HEK293 (cell line): ENCODE measurements around the gene ST7.
"Not testable (repeated sequence)": the region's sequence is repeated elsewhere in the genome, so short reads cannot be mapped to it uniquely, and the experiment has no call there.

Experiments
- CTCF ChIA-PET: fragments of 350-600 bp; formaldehyde crosslinking; extraction: SDS; loops from one replicate; lab custom pipeline; 2021; ENCODE audit warnings: antibody characterized with exemption; lab: Yijun Ruan, JAX
- POLR2A ChIA-PET: fragments of 300-600 bp; formaldehyde crosslinking; extraction: SDS; loops from one replicate; lab custom pipeline; 2020; ENCODE audit warnings: antibody characterized with exemption, inconsistent platforms; lab: Yijun Ruan, JAX
- H3K27ac ChIP-seq: fragments of 200-500 bp; sonication (Bioruptor generic); 2 replicates; pipeline ENCODE4 v1.5.1; 2014; ENCODE audit warnings: low read depth, low read length, control low read depth, inconsistent platforms; ENCODE audit errors: extremely low read depth
- H3K36me3 ChIP-seq, 2 experiments: fragments of 200-500 bp in 1 of 2; sonication (Bioruptor generic) in 1 of 2; 1 replicate in 1 of 2; 2 replicates in 1 of 2; pipeline ENCODE4 v1.5.1; 2014 to 2017; ENCODE audit warnings: inconsistent platforms in 2 of 2, low read length in 2 of 2; ENCODE audit not compliant: control insufficient read depth in 2 of 2, insufficient read depth in 1 of 2
- H3K4me1 ChIP-seq: fragments of 200-500 bp; sonication (Bioruptor generic); 2 replicates; pipeline ENCODE4 v1.5.1; 2014; ENCODE audit warnings: mild to moderate bottlenecking, low read length, inconsistent platforms; ENCODE audit not compliant: control insufficient read depth, insufficient read depth
- H3K4me3 ChIP-seq: 2 replicates; pipeline ENCODE4 v1.5.1; 2011; ENCODE audit warnings: low read depth, mild to moderate bottlenecking, control low read depth, low read length, moderate library complexity
- H3K9me3 ChIP-seq: fragments of 200-500 bp; sonication (Bioruptor generic); 2 replicates; pipeline ENCODE4 v1.5.1; 2014; ENCODE audit warnings: low read depth, low read length, inconsistent platforms; ENCODE audit not compliant: control insufficient read depth, insufficient read depth
- BCL11B ChIP-seq: fragments of 450-650 bp; formaldehyde crosslinking; IDR thresholded peaks from 2 replicates; pipeline ENCODE4 v1.5.1; 2016; ENCODE audit warnings: low read depth, missing biosample characterization, missing genetic modification characterization
- GLI2 ChIP-seq: fragments of 450-650 bp; formaldehyde crosslinking; IDR thresholded peaks from 2 replicates; pipeline ENCODE4; 2017; ENCODE audit warnings: missing biosample characterization, missing genetic modification characterization, low read depth, borderline replicate concordance
- GLIS1 ChIP-seq: fragments of 450-650 bp; formaldehyde crosslinking; IDR thresholded peaks from 2 replicates; pipeline ENCODE4 v1.5.1; 2016; ENCODE audit warnings: missing biosample characterization, missing genetic modification characterization
- GLIS2 ChIP-seq: fragments of 450-650 bp; formaldehyde crosslinking; IDR thresholded peaks from 2 replicates; pipeline ENCODE4 v1.5.1; 2016; ENCODE audit warnings: missing biosample characterization, missing genetic modification characterization
- KLF1 ChIP-seq: fragments of 450-650 bp; formaldehyde crosslinking; IDR thresholded peaks from 2 replicates; pipeline ENCODE4 v1.5.1; 2016; ENCODE audit warnings: missing biosample characterization, missing genetic modification characterization
- KLF10 ChIP-seq: fragments of 450-650 bp; IDR thresholded peaks from 2 replicates; pipeline ENCODE4 v1.5.1; 2018; ENCODE audit warnings: missing biosample characterization, mild to moderate bottlenecking, missing genetic modification characterization
- KLF16 ChIP-seq: fragments of 450-650 bp; formaldehyde crosslinking; IDR thresholded peaks from 2 replicates; pipeline ENCODE4 v1.5.1; 2017; ENCODE audit warnings: missing biosample characterization, missing genetic modification characterization
- KLF17 ChIP-seq: fragments of 450-650 bp; formaldehyde crosslinking; IDR thresholded peaks from 2 replicates; pipeline ENCODE4 v1.5.1; 2016; ENCODE audit warnings: missing biosample characterization, missing genetic modification characterization
- KLF7 ChIP-seq: fragments of 450-650 bp; formaldehyde crosslinking; IDR thresholded peaks from 2 replicates; pipeline ENCODE4 v1.5.1; 2016; ENCODE audit warnings: missing biosample characterization, missing genetic modification characterization, borderline replicate concordance
- ZBTB1 ChIP-seq: fragments of 450-650 bp; formaldehyde crosslinking; IDR thresholded peaks from 2 replicates; pipeline ENCODE4 v1.5.1; 2016; ENCODE audit warnings: missing biosample characterization, missing genetic modification characterization
- ZBTB6 ChIP-seq: fragments of 450-650 bp; formaldehyde crosslinking; IDR thresholded peaks from 2 replicates; pipeline ENCODE4 v1.5.1; 2017; ENCODE audit warnings: missing biosample characterization, missing genetic modification characterization
- ZNF138 ChIP-seq: fragments of 450-650 bp; formaldehyde crosslinking; IDR thresholded peaks from 2 replicates; pipeline ENCODE4 v1.5.1; 2016; ENCODE audit warnings: missing biosample characterization, missing genetic modification characterization, borderline replicate concordance
- ZNF146 ChIP-seq: fragments of 450-650 bp; formaldehyde crosslinking; IDR thresholded peaks from 2 replicates; pipeline ENCODE4 v1.5.1; 2016; ENCODE audit warnings: missing biosample characterization, missing genetic modification characterization
- ZNF175 ChIP-seq: fragments of 450-650 bp; formaldehyde crosslinking; IDR thresholded peaks from 2 replicates; pipeline ENCODE4 v1.5.1; 2016; ENCODE audit warnings: missing biosample characterization, missing genetic modification characterization
- ZNF221 ChIP-seq: fragments of 450-650 bp; formaldehyde crosslinking; IDR thresholded peaks from 2 replicates; pipeline ENCODE4 v1.5.1; 2017; ENCODE audit warnings: missing biosample characterization, missing genetic modification characterization, borderline replicate concordance
- ZNF274 ChIP-seq, 2 experiments: fragments of 200-500 bp in 1 of 2; fragments of 450-650 bp in 1 of 2; sonication (Bioruptor generic) in 1 of 2; formaldehyde crosslinking in 1 of 2; IDR thresholded peaks; 2 replicates each; pipeline versions ENCODE4 v1.5.1 to v1.6.1; 2014 to 2016; ENCODE audit warnings: borderline replicate concordance in 1 of 2, inconsistent platforms in 1 of 2, low read length in 1 of 2, missing biosample characterization in 1 of 2, missing genetic modification characterization in 1 of 2
- ZNF311 ChIP-seq: fragments of 450-650 bp; formaldehyde crosslinking; IDR thresholded peaks from 2 replicates; pipeline ENCODE4 v1.5.1; 2017; ENCODE audit warnings: missing biosample characterization, missing genetic modification characterization, borderline replicate concordance
- ZNF341 ChIP-seq: fragments of 450-650 bp; formaldehyde crosslinking; IDR thresholded peaks from 2 replicates; pipeline ENCODE4; 2016; ENCODE audit warnings: low read depth, missing biosample characterization, missing genetic modification characterization
- ZNF416 ChIP-seq: fragments of 450-650 bp; formaldehyde crosslinking; IDR thresholded peaks from 2 replicates; pipeline ENCODE4 v1.5.1; 2016; ENCODE audit warnings: missing biosample characterization, missing genetic modification characterization
- ZNF510 ChIP-seq: fragments of 450-650 bp; formaldehyde crosslinking; IDR thresholded peaks from 2 replicates; pipeline ENCODE4 v1.5.1; 2018; ENCODE audit warnings: mild to moderate bottlenecking, missing genetic modification characterization, missing biosample characterization; ENCODE audit not compliant: insufficient replicate concordance
- ZNF560 ChIP-seq: fragments of 450-650 bp; formaldehyde crosslinking; IDR thresholded peaks from 2 replicates; pipeline ENCODE4 v1.5.1; 2017; ENCODE audit warnings: missing biosample characterization, missing genetic modification characterization, borderline replicate concordance
- ZNF580 ChIP-seq: fragments of 450-650 bp; formaldehyde crosslinking; IDR thresholded peaks from 2 replicates; pipeline ENCODE4 v1.5.1; 2016; ENCODE audit warnings: missing biosample characterization, missing genetic modification characterization
- ZNF701 ChIP-seq: fragments of 450-650 bp; formaldehyde crosslinking; IDR thresholded peaks from 2 replicates; pipeline ENCODE4 v1.5.1; 2016; ENCODE audit warnings: missing biosample characterization, missing genetic modification characterization
- TF ChIP-seq, protein P1 (sequence below): fragments of 450-650 bp; formaldehyde crosslinking; IDR thresholded peaks from 2 replicates; pipeline ENCODE4 v1.5.1; 2016; ENCODE audit warnings: missing biosample characterization, missing genetic modification characterization, low read depth

Gene ST7

DNA sequence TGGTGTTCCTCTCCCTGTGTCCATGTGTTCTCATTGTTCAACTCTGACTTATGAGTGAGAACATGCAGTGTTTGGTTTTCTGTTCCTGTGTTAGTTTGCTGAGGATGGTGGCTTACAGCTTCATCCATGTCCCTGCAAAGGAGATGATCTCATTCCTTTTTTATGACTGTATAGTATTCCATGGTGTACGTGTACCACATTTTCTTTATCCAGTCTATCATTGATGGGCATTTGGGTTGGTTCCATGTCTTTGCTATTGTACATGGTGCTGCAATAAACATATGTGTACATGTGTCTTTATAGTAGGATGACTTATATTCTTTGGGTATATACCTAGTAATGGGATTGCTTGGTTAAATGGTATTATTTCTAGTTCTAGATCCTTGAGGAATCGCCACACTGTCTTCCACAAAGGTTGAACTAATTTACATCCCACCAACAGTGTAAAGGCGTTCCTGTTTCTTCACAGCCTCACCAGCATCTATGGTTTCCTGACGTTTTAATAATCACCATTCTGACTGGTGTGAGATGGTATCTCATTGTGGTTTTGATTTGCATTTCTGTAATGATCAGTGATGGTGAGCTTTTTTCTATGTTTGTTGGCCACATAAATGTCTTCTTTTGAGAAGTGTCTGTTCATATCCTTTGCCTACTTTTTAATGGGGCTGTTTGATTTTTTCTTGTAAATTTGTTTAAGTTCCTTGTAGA, 8.8 kb downstream of the ST7 start:
- POLR2A ChIA-PET, result interaction anchor here (0.7 kb wide), 1 partner anchor 154 kb away, joined by 3 read pairs; no protein-coding TSS in a partner anchor
- not testable (repeated sequence) for H3K27ac ChIP-seq, H3K4me1 ChIP-seq, H3K36me3 ChIP-seq, H3K9me3 ChIP-seq, H3K4me3 ChIP-seq
- TF ChIP-seq ZNF580 (tag by site-specific recombination), result 0 out of 2 replicates have a peak, but pooled peaks have one; percentile 40
- TF ChIP-seq ZNF146 (tag by site-specific recombination), result peak; percentile 93
- CTCF ChIA-PET, result interaction anchor here (0.7 kb wide), 1 partner anchor 157 kb away, joined by 4 read pairs; no protein-coding TSS in a partner anchor

GRCh38 chr7:116963234-116963633, 9.9 kb downstream of the ST7 start:
- Histone ChIP-seq H3K36me3 (no peaks in the 10 kb centered on the region), H3K27ac (no peak overlapping the region), H3K4me3 (no peak overlapping the region), H3K4me1 (no peaks in the 10 kb centered on the region), H3K9me3 (no peaks in the 10 kb centered on the region)
- ChIA-PET CTCF (no interaction called here), POLR2A (no interaction called here)
- TF ChIP-seq KLF1 (tag by site-specific recombination), result no peak
- TF ChIP-seq KLF10 (tag by site-specific recombination), result no peak
- no peak for TF ChIP-seq ZNF341 (tag by site-specific recombination)
- TF ChIP-seq KLF7 (tag by site-specific recombination), result no peak
- no peak for TF ChIP-seq ZNF416
- TF ChIP-seq ZNF510 (tag by site-specific recombination), result no peak

- Histone ChIP-seq H3K4me3 (no peak overlapping the region), H3K27ac (no peak overlapping the region), H3K36me3 (no peaks in the 10 kb centered on the region), H3K9me3 (no peaks in the 10 kb centered on the region), H3K4me1 (no peaks in the 10 kb centered on the region)
- TF ChIP-seq ZNF701 (no peak), ZNF175 (no peak), GLIS2 (tag by site-specific recombination) (no peak), ZNF560 (tag by site-specific recombination) (no peak), ZNF274 (IDR thresholded peaks at IDR 0.05; ENCODE audit: low read length) (no peak), ZNF274 (tag by site-specific recombination; IDR thresholded peaks at IDR 0.05; ENCODE audit: borderline replicate concordance) (no peak), BCL11B (tag by site-specific recombination) (no peak), ZBTB6 (tag by site-specific recombination) (no peak), GLI2 (tag by site-specific recombination) (no peak), ZNF311 (tag by site-specific recombination) (no peak), ZNF138 (tag by site-specific recombination) (no peak), ZBTB1 (tag by site-specific recombination) (no peak), ZNF221 (tag by site-specific recombination) (no peak), GLIS1 (tag by site-specific recombination) (no peak), KLF16 (tag by site-specific recombination) (no peak), KLF17 (no peak)
- TF ChIP-seq, protein P1, sequence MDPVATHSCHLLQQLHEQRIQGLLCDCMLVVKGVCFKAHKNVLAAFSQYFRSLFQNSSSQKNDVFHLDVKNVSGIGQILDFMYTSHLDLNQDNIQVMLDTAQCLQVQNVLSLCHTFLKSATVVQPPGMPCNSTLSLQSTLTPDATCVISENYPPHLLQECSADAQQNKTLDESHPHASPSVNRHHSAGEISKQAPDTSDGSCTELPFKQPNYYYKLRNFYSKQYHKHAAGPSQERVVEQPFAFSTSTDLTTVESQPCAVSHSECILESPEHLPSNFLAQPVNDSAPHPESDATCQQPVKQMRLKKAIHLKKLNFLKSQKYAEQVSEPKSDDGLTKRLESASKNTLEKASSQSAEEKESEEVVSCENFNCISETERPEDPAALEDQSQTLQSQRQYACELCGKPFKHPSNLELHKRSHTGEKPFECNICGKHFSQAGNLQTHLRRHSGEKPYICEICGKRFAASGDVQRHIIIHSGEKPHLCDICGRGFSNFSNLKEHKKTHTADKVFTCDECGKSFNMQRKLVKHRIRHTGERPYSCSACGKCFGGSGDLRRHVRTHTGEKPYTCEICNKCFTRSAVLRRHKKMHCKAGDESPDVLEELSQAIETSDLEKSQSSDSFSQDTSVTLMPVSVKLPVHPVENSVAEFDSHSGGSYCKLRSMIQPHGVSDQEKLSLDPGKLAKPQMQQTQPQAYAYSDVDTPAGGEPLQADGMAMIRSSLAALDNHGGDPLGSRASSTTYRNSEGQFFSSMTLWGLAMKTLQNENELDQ (tag by site-specific recombination), result no peak
- CTCF ChIA-PET, result interaction anchor here (0.7 kb wide), 1 partner anchor 905 kb away, joined by 3 read pairs; no protein-coding TSS in a partner anchor
- POLR2A ChIA-PET, result no interaction called here
These were observed 13.3 kb downstream of the ST7 start for GRCh38 chr7:116966601-116967000.
